HG03060 (cell line): ENCODE data around the gene ASPG.

ENCODE experiments used
- ATAC-seq: cut with Tn5 transposase; IDR thresholded peaks from one replicate; pipeline ENCODE4 v1.9.1; 2021; ENCODE audit warnings: low read depth, moderate number of reproducible peaks; ENCODE audit not compliant: unreplicated experiment

The ASPG gene

DNA sequence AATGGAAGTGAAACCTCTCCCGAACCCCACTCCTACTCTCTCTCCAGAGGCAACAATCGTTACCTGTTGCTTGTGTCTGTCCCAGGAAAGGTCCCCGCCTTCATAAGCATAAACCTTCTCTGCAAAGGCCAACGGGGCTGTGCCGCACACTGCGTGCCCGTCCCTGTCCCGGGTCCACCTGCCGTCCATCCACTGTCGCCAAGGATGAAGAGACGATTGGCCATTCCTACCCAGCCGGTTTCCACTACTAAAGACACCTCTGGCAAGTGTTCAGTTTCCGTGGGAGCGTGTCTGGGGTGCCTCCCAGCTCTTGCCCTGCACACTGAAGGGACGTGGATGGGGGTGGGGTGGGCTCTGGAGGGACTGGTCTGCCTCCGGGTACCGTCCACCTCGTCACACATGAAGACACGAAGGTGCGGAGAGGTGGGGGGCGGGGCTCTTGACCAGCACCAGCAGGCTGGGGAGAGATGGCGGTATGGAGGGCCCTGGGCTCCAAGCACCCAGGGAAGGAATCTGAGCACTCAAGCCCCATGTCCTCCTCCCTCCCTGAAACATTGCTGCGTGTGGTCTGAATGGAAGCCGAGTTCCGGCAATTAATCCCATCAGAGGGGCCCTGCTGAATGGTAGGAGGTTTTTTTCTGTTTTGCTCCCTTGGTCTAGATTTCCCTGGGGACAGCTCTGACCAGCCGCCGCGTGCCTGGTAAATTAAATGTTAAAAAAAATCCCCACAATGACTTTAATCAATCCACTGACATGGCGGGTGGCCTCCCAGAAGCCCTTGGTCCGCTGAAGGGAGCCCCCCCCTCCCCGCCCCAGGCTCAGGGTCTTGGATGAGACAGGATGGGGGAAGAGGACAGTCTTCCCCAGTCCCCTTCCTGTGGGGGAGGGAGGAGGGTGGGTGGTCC, 48.8 kb downstream of the ASPG start:
- ATAC-seq, result no peak

DNA sequence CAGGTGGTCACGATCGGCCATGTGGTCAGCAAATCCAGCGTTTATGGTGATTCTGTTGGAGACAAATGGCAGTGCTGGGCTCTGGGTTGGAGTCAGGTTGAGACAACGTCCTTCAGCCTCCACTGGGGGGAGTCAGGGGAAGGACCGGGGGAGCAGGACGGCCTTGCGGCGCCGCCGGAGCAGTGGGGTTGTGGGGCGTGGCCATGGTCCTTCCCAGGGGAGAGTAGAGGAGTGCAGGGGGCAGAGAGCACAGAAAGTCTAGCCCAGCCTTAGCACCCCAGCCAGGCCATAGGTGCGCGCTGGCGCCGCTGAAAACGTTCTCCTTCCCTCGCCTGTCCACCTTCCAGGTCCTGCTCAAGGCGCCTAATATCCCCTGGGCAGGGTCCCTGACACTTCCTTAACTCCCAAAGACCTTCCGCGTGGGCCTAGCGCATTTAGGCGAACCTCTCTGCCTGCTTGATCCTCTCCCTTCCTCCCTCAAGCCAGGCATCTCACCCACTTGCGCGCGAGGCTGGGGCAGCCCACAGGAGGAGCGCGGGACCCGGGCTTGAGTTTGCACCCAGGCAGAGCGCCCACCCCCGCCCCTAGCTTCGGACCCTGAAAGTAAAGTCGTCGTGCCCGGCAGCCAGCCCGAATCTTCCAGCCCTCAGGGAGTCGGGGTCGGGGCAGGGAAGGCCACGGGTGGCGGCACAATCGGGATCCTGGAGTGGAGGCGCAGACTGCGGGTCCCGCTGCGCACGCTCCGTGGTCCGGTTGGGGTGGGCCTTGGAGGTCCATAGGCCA, 49.8 kb downstream of the ASPG start:
- no peak for ATAC-seq

DNA sequence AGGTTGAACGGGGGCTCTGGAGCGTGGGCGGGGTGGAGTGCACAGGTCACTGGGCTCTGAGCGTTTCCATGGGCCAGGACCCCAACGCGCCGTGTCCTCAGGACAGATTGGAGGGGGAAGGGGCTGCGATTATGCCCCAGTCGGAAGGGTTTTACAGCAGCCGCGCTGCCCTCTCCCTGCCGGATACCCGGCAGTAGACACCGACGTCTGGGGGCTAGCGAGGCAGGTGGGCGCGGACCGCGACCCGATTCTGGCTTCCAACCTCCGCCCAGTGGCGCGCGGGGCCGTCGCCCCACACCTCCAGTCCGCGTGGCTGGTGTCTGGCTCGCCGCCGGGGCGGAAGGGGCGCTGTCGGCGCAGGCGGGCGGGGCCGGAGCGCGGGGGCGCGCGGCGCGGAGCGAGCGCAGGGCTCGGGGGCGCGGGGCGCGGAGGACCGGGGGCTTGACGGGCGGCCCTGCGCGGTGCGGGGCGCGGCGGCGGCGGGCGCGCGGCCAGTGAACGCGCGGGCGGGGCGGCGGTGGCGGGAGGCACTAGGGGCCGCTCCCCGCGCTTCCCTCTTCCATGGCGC, 50.5 kb downstream of the ASPG start:
- ATAC-seq, result no peak

DNA sequence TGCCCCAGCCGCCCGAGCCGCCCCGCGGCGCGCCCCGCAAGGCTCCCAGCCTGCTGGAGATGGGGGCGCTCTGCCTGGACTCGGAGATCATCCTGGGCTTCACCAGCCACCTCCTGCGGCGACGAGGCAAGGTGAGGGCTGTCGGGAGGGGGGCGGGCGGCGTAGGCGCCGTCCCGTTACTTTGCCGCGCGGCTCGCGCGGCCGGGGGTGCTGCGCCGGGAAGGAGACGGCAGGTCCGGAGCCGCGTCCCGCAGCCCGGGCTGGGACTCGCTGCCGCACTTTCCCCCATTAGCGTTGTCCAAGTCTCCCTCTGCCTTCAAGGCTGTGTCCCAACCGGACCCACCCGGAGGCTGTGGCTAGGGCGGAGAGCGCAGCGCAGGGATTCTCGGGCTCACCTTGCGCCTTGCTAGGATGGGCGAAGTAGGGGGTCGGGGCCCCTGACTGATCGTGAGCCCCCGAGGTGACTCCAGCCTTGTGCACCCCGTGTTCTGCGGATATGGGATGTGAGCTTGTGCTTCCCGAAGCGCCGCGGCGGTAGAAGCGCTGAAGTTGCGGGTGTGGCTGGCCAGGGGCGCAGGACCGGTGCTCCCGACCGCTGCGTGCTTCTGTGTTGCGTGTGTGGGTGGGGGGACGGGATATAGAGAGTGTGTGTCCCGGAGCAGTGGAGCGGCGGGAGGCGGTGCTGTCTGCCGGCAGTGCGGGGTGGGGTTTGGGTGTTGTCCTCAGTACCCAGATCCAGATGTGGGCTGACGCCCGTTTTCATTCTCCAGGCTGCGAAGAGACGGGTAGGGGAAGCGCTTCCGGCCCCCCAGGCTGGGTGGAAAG, 51.2 kb downstream of the ASPG start:
- ATAC-seq, result no peak

DNA sequence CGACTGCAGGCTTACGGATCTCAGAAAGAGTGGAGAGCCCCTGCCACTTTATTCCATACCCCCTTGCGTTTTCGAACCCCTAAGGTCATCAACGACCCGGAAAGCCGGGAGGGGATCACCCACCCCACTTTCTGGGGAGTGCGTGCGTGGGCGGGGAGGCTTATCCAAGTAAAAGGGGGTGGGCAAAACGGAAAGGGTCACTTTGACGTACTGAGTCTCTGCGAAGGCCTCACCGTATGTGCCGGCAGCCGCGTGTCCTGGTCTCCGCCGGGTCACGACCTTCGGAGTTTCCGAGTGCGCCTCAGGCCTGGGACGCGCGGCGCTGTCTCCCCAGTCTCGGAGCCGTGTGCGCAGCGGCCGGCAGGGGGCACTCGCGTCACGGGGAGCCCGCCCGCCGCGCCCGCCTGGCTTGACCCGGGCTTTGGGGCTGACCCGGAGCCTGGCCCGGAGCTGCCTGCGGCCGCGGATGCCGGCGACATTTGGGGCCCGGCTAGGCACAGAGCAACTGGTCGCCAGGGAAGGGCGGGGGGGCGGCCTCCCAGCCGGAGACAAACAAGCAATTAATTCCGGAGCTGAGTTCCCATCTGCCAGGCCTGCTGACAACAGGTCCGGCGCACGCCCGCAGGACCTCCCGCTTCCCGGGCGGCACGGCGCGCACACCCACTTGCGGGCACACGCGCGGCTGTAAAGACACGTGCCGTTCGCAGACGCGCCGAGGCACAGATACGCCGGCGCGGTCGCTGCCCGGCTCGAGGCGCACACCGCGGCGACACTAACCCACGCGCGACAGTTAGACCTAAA, 52.0 kb downstream of the ASPG start:
- ATAC-seq, result no peak

DNA sequence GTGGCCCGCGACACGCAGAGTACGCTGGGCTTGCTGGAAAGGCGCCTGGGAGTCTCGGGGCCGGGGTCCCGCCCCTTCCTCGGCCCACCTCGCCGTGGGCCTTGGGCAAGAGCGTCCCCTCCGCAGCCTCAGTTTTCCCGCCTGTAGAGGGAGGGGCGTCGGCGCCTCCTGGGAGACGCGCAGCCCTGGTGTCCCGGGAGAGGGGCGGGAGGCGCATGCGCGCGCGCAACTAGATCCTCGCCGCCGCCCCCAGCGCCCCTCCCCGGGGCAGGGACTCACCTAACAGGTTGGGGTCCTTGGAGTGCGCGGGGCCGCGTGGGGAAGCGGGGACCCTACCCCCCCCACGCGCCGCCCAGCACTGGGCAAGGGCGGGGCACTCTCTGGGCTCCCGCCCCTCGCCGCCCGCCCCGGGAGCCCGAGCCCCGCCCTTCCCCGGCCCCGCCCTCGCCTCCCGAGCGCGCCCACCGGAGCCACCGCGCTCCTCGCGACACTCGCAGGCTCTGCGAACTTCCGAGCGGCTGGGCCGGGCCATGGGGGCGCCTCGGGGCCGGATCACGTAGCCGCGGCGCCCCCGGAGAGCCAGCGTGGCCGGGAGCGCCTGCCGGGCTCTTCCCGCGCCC, 52.7 kb downstream of the ASPG start, which contains the start of gene KIF26A:
KIF26A (plus strand) TSS at position 490 of the 620 bp plus-strand sequence. CDS start 136 bp downstream, outside the sequence.
- ATAC-seq, result no peak

DNA sequence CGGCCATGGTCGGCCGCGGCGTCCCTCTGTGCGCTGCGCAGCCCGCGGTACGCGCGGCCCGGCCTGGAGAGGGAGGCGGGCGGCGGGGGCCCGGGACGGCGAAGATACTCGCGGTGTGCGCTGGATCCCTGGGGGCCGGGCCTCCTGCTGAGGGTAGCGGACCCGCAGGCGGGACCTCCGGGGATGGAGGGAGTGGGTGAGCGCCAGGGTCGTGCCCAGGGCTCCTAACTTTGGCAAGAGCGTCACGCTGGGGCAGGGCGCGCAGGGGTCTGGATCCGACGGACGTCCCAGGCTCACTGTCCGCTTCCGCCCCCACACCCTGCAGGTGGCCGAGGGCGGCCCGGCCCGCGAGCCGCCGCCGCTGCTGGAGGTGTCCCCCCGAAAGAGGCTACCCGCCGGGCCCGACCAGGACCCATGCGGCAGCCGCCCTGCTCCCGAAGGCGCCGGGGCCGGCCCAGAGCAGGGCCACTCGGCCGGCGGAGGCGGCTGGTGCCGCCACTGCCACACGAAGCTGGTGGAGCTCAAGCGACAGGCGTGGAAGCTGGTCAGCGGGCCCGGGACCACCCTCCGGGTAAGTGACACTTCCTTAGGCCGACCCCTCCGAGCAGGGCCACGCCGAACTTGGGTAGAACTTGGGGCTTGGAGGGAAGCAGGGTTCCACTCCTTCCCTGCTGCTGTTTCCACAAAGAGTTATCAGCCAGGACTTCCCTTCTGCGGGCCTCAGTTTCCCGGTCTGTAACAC, 53.4 kb downstream of the ASPG start:
- no peak for ATAC-seq

DNA sequence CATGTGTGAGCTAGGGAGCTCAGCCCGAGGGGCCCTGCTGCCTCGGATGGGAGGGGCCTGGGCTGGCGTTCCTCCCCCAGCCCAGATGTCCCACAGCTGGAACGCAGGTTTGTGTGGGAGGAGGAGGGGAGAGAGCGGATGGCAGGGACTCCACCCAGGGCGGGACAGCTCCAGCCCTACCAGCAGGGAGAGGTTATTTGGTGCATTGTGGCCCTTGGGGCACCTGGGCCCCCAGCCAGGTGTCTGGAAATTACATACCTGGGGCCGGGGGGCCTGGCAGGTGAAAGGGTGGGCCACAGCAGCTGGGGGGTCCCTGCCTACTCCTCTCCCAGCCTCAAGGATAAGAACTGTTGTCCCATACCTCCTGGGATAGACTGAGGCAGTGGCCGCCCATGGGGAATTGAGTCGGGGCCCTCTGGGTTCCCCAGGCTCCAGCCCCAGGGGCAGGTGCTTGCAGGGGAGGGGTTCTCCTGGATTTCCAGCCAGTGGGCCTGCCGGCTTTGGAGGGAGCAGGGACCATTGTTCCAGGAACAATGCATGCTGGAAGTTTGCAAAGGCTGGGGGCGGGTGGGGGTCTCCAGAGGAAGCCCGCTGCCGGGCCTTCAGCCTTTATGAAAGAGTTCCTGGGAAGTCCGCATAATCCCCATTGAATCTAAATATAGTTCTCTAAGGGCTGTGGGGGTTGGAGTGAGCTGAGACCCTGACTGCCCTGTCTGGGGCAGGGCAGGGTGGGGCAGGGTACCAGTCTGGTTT, 54.1 kb downstream of the ASPG start:
- no peak for ATAC-seq

DNA sequence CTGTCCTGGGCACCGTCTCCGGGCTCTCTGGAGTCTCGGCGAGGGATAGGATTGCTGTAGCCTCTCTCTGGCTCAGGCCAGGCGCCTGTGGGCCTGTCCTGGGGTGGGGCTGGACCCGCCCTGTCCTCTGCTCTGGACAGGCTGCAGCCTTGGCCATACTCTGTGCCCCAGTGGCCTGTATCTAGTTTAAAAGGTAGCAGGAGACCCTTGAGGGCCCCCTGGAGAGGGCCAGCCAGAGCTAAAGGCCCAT, 54.6 kb downstream of the ASPG start:
- ATAC-seq, result no peak

DNA sequence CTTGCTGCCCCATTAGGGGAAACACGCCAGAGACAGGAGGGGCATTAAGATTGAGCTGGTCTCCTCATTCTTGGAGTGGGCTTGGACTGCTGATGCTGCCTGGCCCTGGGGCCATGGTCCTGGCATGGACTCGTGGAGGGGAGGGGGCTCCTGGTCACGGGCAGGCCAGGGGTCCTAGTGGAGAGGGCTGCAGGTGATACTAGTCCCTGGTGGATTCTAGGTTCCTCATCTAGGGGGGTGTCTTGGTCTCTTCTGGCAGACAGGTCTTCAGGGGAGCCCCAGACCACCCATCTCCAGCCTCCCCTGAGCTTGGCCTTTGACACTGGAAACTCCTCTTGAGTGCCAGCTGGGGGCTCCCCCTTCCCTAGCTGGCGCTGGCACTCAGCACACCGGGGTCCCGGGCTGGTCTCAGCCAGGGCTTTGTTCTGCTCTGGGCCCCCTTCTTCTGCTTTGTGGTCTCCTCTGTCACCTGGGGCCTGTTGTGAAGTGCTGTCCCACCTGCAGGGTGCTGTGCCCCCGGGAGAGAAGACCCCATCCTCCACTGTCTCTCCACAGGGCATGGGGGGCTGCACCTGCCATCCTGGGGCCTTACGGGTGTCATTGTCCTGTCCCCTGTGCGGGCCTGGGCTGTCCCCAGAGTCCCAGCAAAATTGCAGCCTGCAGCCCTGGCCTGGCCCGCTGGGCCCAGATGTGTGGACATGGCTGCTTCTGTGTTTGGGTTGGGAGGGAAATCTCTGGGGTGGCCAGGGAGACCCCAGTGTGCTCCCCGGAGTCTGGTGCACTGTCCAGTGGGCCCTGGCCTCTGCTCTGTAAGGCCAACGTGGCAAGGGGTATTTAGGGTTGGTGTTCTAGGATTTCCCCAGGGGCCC, 55.2 kb downstream of the ASPG start:
- ATAC-seq, result no peak

DNA sequence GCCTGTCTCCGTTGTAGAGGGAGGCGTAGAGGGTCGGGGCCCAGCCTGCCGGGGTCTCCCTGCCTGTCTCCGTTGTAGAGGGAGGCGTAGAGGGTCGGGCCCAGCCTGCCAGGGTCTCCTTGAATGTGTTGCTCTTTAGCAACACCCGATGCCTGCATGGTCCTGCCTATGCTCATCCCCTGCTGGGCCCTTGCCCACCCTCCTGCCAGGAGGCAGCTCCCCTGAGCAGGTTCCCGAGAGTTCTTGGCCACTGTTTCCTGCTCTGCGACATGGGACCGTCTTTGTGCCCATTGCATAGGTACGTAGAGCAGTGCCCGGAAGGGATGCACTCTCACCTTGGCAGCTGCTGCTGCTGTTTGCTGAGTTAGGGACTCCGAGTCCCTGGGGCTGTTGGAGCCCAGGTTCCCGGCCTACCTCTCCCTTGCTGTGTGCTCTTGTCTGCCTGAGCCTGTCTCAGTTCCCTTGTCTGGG, 56.2 kb downstream of the ASPG start:
- no peak for ATAC-seq

DNA sequence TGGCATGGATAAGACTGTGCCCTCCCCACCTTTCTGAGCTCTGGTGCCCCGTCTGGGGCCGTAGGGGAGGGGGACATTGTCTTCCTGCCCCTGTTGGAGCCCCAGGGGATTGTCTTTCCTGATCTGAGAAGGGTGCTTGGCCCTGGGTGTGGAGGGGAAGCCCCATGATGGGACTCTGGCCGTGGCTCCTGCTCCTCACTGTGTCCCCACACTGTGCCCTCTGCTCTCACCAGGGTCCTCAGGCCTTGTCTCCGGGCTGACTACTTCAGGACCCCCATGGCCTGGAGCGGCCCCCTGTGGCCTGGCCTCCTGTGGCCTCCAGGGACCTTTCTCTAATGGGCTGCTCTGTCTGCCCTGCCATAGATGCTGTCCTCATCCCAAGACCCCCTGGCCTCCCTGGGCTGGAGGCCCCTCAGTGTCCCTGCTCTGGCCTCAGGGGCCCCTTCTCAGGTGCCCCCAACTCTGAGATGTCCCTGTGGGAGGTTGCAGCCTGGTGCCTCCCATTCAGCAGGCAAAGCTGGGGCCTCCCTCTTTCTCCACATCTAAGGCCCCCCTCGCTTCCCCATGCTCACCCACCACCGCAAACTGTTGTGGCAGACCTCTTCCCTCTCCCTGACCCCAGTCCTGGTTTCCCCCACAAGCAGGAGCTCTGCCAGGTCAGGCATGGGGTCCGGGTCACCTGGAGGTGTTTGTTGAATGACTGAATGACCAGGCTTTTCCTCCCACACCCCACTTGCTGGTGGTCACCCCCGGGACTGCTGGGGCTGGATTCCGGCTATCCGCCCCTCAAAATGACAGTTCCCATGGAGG, 56.8 kb downstream of the ASPG start:
- no peak for ATAC-seq

DNA sequence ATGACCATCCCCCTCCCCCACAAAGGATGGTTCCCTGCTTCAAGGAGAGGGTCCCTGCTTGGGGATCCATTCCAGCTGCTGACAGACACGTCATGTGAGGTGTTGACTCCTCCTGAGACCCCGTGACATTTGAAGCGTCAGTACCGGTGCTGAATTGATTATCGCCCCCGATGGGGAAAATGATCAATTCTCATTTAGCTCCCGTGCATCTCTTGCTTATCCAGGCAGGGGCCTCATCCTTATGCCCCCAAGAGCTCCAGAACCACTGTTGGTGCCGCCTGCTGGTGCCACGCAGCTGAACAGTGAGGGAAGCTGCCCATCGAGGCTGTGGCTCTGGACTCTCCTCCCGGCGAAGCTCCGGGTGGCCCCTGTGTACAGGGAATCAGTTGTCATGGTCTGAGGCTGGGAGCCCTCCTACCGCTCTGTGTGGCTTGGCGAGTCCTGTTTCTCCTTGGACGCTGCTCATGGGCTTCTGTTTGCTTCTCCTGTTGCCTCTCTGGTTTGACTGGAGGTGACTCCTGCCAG, 57.5 kb downstream of the ASPG start:
- ATAC-seq, result no peak

DNA sequence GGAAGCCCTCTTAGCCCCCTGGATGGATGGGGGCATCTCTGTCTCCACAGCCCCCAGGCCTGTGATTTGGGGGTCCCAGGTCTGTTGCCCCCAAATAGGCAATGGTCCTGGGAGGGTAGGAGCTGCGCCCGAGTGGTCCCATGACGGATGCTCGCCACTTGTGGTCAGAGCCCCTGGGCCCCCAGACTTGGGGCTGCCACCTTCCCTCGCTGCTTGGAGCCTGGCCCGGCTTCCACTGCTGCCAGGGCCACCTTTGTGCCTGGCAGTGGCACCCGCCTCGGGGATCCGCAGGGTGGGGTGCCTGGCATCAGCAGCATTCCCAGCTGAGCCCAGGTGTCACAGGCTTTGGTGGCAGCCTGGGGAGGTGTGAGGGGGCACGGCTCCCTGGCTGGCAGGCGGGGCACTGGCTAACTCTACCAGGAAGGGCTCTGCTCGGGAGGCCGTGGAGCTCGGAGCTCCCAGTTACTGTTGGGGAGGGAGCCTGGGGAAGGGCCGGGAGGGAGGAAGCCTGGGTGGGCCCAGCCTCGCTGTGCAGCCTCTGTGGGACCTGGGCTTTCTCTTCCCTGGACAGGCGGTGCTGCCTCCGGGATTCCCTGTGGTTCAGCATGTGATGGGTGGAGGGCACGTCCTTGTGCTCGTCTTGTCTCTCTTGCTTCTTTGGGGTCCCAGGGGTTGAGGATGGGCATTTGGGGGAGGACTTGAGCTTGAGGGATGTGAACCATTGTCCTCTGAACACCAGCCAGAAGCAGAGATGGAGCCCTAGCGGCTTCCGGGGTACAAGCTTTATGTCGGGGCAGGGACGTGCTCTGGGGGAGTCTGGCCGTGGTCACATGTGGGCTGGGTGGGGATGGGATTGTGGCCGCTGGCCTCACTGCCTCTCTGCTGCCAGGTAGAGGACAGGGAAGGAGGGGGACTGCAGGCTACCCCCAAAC, 58.3 kb downstream of the ASPG start:
- ATAC-seq, result no peak

DNA sequence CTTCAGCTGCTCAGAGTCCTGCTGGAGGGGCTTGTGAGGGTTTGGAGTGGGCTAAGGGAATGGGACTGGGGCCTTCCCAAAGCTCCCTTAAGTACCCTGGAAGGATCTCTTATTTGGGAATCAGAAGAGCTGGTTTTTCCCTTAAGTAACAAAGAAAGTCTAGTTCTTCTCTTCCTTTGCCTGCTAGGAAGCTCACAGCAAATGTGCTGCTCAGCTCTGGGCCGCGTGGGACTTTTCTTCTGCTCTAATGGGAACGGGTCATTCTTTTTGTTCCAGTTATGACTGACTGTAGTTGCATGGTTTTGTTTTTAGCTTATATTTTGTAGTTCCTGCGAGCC, 58.9 kb downstream of the ASPG start:
- ATAC-seq, result no peak
